HEK293T (cell line): ENCODE data around the gene BCAR1.
"Not testable (repeated sequence)": the region's sequence is repeated elsewhere in the genome, so short reads cannot be mapped to it uniquely, and the experiment has no call there.

Experiments used
- CTCF ChIA-PET: fragments of 350-600 bp; formaldehyde crosslinking; extraction: SDS; loops from one replicate; lab custom pipeline; 2021; ENCODE audit warnings: antibody characterized with exemption, inconsistent platforms; lab: Yijun Ruan, JAX
- POLR2A ChIA-PET: fragments of 350-600 bp; formaldehyde crosslinking; extraction: SDS; loops from one replicate; lab custom pipeline; 2020; ENCODE audit warnings: antibody characterized with exemption, inconsistent platforms; lab: Yijun Ruan, JAX
- DNase-seq: peaks from one replicate; pipeline ENCODE4 v3.0.0; 2012; ENCODE audit warnings: mixed read lengths; ENCODE audit errors: extremely low spot score
- ARNT ChIP-seq: fragments of 450-650 bp; IDR thresholded peaks from 2 replicates; pipeline ENCODE4 v1.6.1; 2017; ENCODE audit warnings: mild to moderate bottlenecking
- BHLHE40 ChIP-seq: fragments of 450-650 bp; IDR thresholded peaks from 2 replicates; pipeline ENCODE4 v1.6.1; 2016; ENCODE audit warnings: mild to moderate bottlenecking, moderate library complexity, borderline replicate concordance
- CTBP1 ChIP-seq: fragments of 450-650 bp; IDR thresholded peaks from 2 replicates; pipeline ENCODE4 v1.6.1; 2016; ENCODE audit warnings: borderline replicate concordance
- ELF4 ChIP-seq: fragments of 450-650 bp; IDR thresholded peaks from 2 replicates; pipeline ENCODE4 v1.6.1; 2017; ENCODE audit warnings: antibody characterized with exemption
- FOXA1 ChIP-seq: fragments of 450-650 bp; IDR thresholded peaks from 2 replicates; pipeline ENCODE4 v1.6.1; 2016; ENCODE audit warnings: mild to moderate bottlenecking
- FOXK2 ChIP-seq: fragments of 450-650 bp; IDR thresholded peaks from 2 replicates; pipeline ENCODE4 v1.6.1; 2016; ENCODE audit warnings: mild to moderate bottlenecking
- FOXM1 ChIP-seq: fragments of 450-650 bp; IDR thresholded peaks from 2 replicates; pipeline ENCODE4 v1.6.1; 2017; ENCODE audit warnings: mild to moderate bottlenecking, borderline replicate concordance
- HDGF ChIP-seq: fragments of 450-650 bp; IDR thresholded peaks from 2 replicates; pipeline ENCODE4 v1.6.1; 2017; ENCODE audit warnings: antibody characterized with exemption, borderline replicate concordance
- L3MBTL2 ChIP-seq: fragments of 450-650 bp; conservative IDR thresholded peaks from 2 replicates; pipeline ENCODE4 v1.6.1; 2016; ENCODE audit warnings: mild to moderate bottlenecking
- LEF1 ChIP-seq: fragments of 450-650 bp; IDR thresholded peaks from 2 replicates; pipeline ENCODE4 v1.6.1; 2017; ENCODE audit warnings: mild to moderate bottlenecking, borderline replicate concordance
- NFRKB ChIP-seq: fragments of 450-650 bp; IDR thresholded peaks from 2 replicates; pipeline ENCODE4 v1.6.1; 2016; ENCODE audit warnings: mild to moderate bottlenecking, moderate library complexity
- PKNOX1 ChIP-seq: fragments of 450-650 bp; IDR thresholded peaks from 2 replicates; pipeline ENCODE4 v1.6.1; 2016
- SP1 ChIP-seq: fragments of 450-650 bp; IDR thresholded peaks from 2 replicates; pipeline ENCODE4 v1.6.1; 2017
- SUZ12 ChIP-seq: fragments of 450-650 bp; IDR thresholded peaks from 2 replicates; pipeline ENCODE4 v1.6.1; 2016; ENCODE audit warnings: mild to moderate bottlenecking
- TARDBP ChIP-seq: fragments of 450-650 bp; IDR thresholded peaks from 2 replicates; pipeline ENCODE4 v1.6.1; 2016
- ZNF384 ChIP-seq: fragments of 450-650 bp; IDR thresholded peaks from 2 replicates; pipeline ENCODE4 v1.6.1; 2016

BCAR1 gene

GRCh38 chr16:75209944-75210343, 41.5 kb downstream of the BCAR1 start:
- CTCF ChIA-PET: no interaction called here
- no peak for DNase-seq
- TF ChIP-seq TARDBP: no peak
- TF ChIP-seq LEF1: no peak
- no peak for TF ChIP-seq L3MBTL2
- TF ChIP-seq PKNOX1: no peak
- TF ChIP-seq BHLHE40: no peak
- TF ChIP-seq NFRKB: no peak
- no peak for TF ChIP-seq HDGF
- no peak for TF ChIP-seq FOXA1
- TF ChIP-seq CTBP1: no peak
- no peak for TF ChIP-seq FOXK2
- no peak for TF ChIP-seq ELF4
- POLR2A ChIA-PET: no interaction called here

- DNase-seq, POLR2A ChIA-PET, CTCF ChIA-PET: not testable (repeated sequence)
These were observed 41.9 kb downstream of the BCAR1 start for GRCh38 chr16:75209514-75209913.

- no peak for DNase-seq
- CTCF ChIA-PET: no interaction called here
- no peak for TF ChIP-seq BHLHE40
- no peak for TF ChIP-seq FOXK2
- TF ChIP-seq SP1: no peak
- no peak for TF ChIP-seq L3MBTL2
- no peak for TF ChIP-seq SUZ12
- TF ChIP-seq ARNT: no peak
- no peak for TF ChIP-seq FOXA1
- no peak for TF ChIP-seq TARDBP
- TF ChIP-seq HDGF: no peak
- no peak for TF ChIP-seq FOXM1
- TF ChIP-seq PKNOX1: no peak
- TF ChIP-seq NFRKB: no peak
- no peak for TF ChIP-seq LEF1
- TF ChIP-seq ELF4: no peak
- POLR2A ChIA-PET: interaction anchor here (0.6 kb wide), 1 partner anchor 224 kb away, joined by 3 read pairs; no protein-coding TSS in a partner anchor
These were observed 42.4 kb downstream of the BCAR1 start for GRCh38 chr16:75208861-75209505.

GRCh38 chr16:75208242-75208825, 43.1 kb downstream of the BCAR1 start:
- CTCF ChIA-PET: no interaction called here
- TF ChIP-seq ELF4 (no peak), LEF1 (no peak), SUZ12 (no peak), SP1 (no peak), CTBP1 (no peak), BHLHE40 (no peak), HDGF (no peak), FOXK2 (no peak), ARNT (no peak), TARDBP (no peak), FOXM1 (no peak), PKNOX1 (no peak), NFRKB (no peak), ZNF384 (no peak), L3MBTL2 (no peak)
- POLR2A ChIA-PET: interaction anchor here (0.6 kb wide), 1 partner anchor 224 kb away, joined by 3 read pairs; no protein-coding TSS in a partner anchor
- DNase-seq: no peak

GRCh38 chr16:75207831-75208230, 43.6 kb downstream of the BCAR1 start:
- CTCF ChIA-PET: no interaction called here
- no peak for DNase-seq
- TF ChIP-seq NFRKB: no peak
- TF ChIP-seq FOXM1: no peak
- TF ChIP-seq FOXK2: no peak
- no peak for TF ChIP-seq SP1
- TF ChIP-seq TARDBP: no peak
- TF ChIP-seq CTBP1: no peak
- TF ChIP-seq LEF1: no peak
- no peak for TF ChIP-seq ELF4
- no peak for TF ChIP-seq FOXA1
- no peak for TF ChIP-seq BHLHE40
- TF ChIP-seq ZNF384: no peak
- no peak for TF ChIP-seq SUZ12
- TF ChIP-seq ARNT: no peak
- TF ChIP-seq HDGF: no peak
- no peak for TF ChIP-seq L3MBTL2
- POLR2A ChIA-PET: no interaction called here

GRCh38 chr16:75206749-75207451, 44.5 kb downstream of the BCAR1 start, which contains the start of gene CTRB2:
CTRB2 (minus strand) TSS chr16:75207161; CDS start chr16:75207141, 20 bp downstream.
- ChIA-PET POLR2A (no interaction called here), CTCF (no interaction called here)
- no peak for DNase-seq
- TF ChIP-seq HDGF (no peak), ARNT (no peak)

- POLR2A ChIA-PET, DNase-seq, CTCF ChIA-PET: not testable (repeated sequence)
These were observed 45.3 kb downstream of the BCAR1 start for GRCh38 chr16:75205961-75206748.

GRCh38 chr16:75205438-75205837, 46.0 kb downstream of the BCAR1 start:
- DNase-seq, CTCF ChIA-PET, POLR2A ChIA-PET: not testable (repeated sequence)

GRCh38 chr16:75204905-75205304, 46.5 kb downstream of the BCAR1 start:
- CTCF ChIA-PET, DNase-seq, POLR2A ChIA-PET: not testable (repeated sequence)
